Esophagus muscularis mucosa (tissue), 3 donors: ENCODE results near the gene TMEM170A.

Experiments used
- EP300 ChIP-seq: sonication (generic); formaldehyde crosslinking; IDR thresholded peaks from one replicate; pipeline ENCODE4 v1.6.1; 2017; ENCODE audit warnings: antibody characterized with exemption
- TF ChIP-seq, protein P1 (sequence below), 3 experiments: fragments of 200-600 bp in 2 of 3; fragments of 450-650 bp in 1 of 3; sonication (generic) in 2 of 3; IDR thresholded peaks; one replicate each; pipeline ENCODE4 v1.5.1; 2017 to 2019; ENCODE audit warnings: antibody characterized with exemption in 3 of 3, mild to moderate bottlenecking in 2 of 3, moderate library complexity in 1 of 3

GRCh38 chr16:75501359-75501758 lies 36.9 kb upstream of the TMEM170A start:
- TF ChIP-seq EP300: no peak
- TF ChIP-seq, protein P1, sequence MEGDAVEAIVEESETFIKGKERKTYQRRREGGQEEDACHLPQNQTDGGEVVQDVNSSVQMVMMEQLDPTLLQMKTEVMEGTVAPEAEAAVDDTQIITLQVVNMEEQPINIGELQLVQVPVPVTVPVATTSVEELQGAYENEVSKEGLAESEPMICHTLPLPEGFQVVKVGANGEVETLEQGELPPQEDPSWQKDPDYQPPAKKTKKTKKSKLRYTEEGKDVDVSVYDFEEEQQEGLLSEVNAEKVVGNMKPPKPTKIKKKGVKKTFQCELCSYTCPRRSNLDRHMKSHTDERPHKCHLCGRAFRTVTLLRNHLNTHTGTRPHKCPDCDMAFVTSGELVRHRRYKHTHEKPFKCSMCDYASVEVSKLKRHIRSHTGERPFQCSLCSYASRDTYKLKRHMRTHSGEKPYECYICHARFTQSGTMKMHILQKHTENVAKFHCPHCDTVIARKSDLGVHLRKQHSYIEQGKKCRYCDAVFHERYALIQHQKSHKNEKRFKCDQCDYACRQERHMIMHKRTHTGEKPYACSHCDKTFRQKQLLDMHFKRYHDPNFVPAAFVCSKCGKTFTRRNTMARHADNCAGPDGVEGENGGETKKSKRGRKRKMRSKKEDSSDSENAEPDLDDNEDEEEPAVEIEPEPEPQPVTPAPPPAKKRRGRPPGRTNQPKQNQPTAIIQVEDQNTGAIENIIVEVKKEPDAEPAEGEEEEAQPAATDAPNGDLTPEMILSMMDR (IDR thresholded peaks at IDR 0.05): no peak
